H1 (cell line): Measurements from ENCODE around the gene SLC17A4. TPM values are rescaled to one million over a fixed set of nuclear protein-coding genes. Genes with fewer than 3 reads are reported as not detected.

Experiments
- CBX8 ChIP-seq: fragments of 300-800, 300-1000 bp; sonication (generic); IDR thresholded peaks from 2 replicates; pipeline ENCODE4 v1.7.1; 2016; ENCODE audit warnings: low read depth, low read length, borderline replicate concordance
- CREB1 ChIP-seq: IDR thresholded peaks from 2 replicates; pipeline ENCODE4 v1.6.1; 2012; ENCODE audit warnings: inconsistent platforms
- JUND ChIP-seq: IDR thresholded peaks from 2 replicates; pipeline ENCODE4 v1.6.1; 2011; ENCODE audit warnings: mild to moderate bottlenecking, improper control_type of control experiment, low read length
- PHF8 ChIP-seq: fragments of 200-600 bp; sonication (generic); conservative IDR thresholded peaks from 2 replicates; pipeline ENCODE4 v1.7.1; 2012; ENCODE audit warnings: low read depth, mild to moderate bottlenecking, inconsistent platforms, low read length, moderate library complexity
- SP1 ChIP-seq: IDR thresholded peaks from 2 replicates; pipeline ENCODE4 v1.6.1; 2011; ENCODE audit warnings: low read depth, low read length
- SUZ12 ChIP-seq: fragments of 200-600 bp; sonication (generic); IDR thresholded peaks from 2 replicates; pipeline ENCODE4 v1.6.1; 2012; ENCODE audit warnings: mild to moderate bottlenecking, inconsistent platforms, low read length, moderate library complexity, mixed read lengths
- TAF1 ChIP-seq: IDR thresholded peaks from 2 replicates; pipeline ENCODE4 v1.6.1; 2011; ENCODE audit warnings: mild to moderate bottlenecking, low read depth, low read length
- TBP ChIP-seq: IDR thresholded peaks from 2 replicates; pipeline ENCODE4 v1.6.1; 2011; ENCODE audit warnings: low read depth, low read length, improper control_type of control experiment
- polyA plus RNA-seq, 7 experiments: library from polyadenylated mRNA; depleted of rRNA in 3 of 7; stranded (reverse) in 5 of 7; unstranded in 2 of 7; fragments of >200 nt in 5 of 7; fragments of 200-250 nt in 2 of 7; gene quantifications; 1 replicate in 5 of 7; 2 replicates in 1 of 7; 4 replicates in 1 of 7; pipeline versions ENCODE4 v1.2.1 to v1.2.3, GENCODE V29; 2011 to 2013; ENCODE audit warnings: missing spikeins in 2 of 7, mixed read lengths in 2 of 7
- total RNA-seq: library from RNA; stranded (reverse); fragmentation: NEBNext Ultra II Directional; extraction: Animal tissue kit (Norgen Biotek cat#: 25700); gene quantifications from 2 replicates; pipeline ENCODE4 v1.2.1, GENCODE V29; 2021
- TF ChIP-seq, protein P1 (sequence below): fragments of 300-600 bp; sonication (generic); IDR thresholded peaks from 2 replicates; pipeline ENCODE4 v1.7.1; 2012; ENCODE audit warnings: low read length, moderate library complexity, mild to moderate bottlenecking, inconsistent platforms; ENCODE audit not compliant: insufficient replicate concordance
- TF ChIP-seq, protein P2 (sequence below), 3 experiments: IDR thresholded peaks; 1 replicate in 2 of 3; 2 replicates in 1 of 3; pipeline versions ENCODE4 v1.5.1 to v1.6.1; 2011; ENCODE audit warnings: low read length in 3 of 3, mild to moderate bottlenecking in 3 of 3, inconsistent platforms in 2 of 3, low read depth in 1 of 3, moderate library complexity in 1 of 3; ENCODE audit not compliant: insufficient read depth in 1 of 3; ENCODE audit errors: control extremely low read depth in 1 of 3

The SLC17A4 gene
- total and polyA plus RNA-seq, 2 of the 8 experiments (the other 6 are each of a cell fraction or from before 2014, with no cell fraction given), result not detected

DNA sequence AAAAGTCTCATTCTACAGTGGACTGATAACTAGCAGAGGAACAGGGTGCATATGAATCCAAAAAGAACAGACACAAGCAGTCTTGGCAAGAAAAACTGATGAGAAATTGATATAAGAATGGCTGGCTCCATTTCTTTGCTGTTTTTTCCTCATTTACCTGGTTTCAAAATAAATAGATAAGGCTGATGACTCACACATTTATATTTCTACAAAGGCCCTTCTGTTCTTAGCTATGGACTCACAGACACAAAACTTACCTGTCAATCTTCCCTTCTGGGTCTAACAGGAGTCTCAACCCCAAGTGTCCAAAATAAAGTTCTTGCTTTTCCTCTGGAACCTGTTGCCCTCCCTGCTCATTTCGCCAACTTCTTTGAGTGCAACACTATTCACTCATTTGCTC, 941 bp downstream of the SLC17A4 start (continued):
- TF ChIP-seq, protein P1, sequence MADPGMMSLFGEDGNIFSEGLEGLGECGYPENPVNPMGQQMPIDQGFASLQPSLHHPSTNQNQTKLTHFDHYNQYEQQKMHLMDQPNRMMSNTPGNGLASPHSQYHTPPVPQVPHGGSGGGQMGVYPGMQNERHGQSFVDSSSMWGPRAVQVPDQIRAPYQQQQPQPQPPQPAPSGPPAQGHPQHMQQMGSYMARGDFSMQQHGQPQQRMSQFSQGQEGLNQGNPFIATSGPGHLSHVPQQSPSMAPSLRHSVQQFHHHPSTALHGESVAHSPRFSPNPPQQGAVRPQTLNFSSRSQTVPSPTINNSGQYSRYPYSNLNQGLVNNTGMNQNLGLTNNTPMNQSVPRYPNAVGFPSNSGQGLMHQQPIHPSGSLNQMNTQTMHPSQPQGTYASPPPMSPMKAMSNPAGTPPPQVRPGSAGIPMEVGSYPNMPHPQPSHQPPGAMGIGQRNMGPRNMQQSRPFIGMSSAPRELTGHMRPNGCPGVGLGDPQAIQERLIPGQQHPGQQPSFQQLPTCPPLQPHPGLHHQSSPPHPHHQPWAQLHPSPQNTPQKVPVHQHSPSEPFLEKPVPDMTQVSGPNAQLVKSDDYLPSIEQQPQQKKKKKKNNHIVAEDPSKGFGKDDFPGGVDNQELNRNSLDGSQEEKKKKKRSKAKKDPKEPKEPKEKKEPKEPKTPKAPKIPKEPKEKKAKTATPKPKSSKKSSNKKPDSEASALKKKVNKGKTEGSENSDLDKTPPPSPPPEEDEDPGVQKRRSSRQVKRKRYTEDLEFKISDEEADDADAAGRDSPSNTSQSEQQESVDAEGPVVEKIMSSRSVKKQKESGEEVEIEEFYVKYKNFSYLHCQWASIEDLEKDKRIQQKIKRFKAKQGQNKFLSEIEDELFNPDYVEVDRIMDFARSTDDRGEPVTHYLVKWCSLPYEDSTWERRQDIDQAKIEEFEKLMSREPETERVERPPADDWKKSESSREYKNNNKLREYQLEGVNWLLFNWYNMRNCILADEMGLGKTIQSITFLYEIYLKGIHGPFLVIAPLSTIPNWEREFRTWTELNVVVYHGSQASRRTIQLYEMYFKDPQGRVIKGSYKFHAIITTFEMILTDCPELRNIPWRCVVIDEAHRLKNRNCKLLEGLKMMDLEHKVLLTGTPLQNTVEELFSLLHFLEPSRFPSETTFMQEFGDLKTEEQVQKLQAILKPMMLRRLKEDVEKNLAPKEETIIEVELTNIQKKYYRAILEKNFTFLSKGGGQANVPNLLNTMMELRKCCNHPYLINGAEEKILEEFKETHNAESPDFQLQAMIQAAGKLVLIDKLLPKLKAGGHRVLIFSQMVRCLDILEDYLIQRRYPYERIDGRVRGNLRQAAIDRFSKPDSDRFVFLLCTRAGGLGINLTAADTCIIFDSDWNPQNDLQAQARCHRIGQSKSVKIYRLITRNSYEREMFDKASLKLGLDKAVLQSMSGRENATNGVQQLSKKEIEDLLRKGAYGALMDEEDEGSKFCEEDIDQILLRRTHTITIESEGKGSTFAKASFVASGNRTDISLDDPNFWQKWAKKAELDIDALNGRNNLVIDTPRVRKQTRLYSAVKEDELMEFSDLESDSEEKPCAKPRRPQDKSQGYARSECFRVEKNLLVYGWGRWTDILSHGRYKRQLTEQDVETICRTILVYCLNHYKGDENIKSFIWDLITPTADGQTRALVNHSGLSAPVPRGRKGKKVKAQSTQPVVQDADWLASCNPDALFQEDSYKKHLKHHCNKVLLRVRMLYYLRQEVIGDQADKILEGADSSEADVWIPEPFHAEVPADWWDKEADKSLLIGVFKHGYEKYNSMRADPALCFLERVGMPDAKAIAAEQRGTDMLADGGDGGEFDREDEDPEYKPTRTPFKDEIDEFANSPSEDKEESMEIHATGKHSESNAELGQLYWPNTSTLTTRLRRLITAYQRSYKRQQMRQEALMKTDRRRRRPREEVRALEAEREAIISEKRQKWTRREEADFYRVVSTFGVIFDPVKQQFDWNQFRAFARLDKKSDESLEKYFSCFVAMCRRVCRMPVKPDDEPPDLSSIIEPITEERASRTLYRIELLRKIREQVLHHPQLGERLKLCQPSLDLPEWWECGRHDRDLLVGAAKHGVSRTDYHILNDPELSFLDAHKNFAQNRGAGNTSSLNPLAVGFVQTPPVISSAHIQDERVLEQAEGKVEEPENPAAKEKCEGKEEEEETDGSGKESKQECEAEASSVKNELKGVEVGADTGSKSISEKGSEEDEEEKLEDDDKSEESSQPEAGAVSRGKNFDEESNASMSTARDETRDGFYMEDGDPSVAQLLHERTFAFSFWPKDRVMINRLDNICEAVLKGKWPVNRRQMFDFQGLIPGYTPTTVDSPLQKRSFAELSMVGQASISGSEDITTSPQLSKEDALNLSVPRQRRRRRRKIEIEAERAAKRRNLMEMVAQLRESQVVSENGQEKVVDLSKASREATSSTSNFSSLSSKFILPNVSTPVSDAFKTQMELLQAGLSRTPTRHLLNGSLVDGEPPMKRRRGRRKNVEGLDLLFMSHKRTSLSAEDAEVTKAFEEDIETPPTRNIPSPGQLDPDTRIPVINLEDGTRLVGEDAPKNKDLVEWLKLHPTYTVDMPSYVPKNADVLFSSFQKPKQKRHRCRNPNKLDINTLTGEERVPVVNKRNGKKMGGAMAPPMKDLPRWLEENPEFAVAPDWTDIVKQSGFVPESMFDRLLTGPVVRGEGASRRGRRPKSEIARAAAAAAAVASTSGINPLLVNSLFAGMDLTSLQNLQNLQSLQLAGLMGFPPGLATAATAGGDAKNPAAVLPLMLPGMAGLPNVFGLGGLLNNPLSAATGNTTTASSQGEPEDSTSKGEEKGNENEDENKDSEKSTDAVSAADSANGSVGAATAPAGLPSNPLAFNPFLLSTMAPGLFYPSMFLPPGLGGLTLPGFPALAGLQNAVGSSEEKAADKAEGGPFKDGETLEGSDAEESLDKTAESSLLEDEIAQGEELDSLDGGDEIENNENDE, result no peak
- no peak for TF ChIP-seq SUZ12
- no peak for TF ChIP-seq SP1
- TF ChIP-seq, protein P2, sequence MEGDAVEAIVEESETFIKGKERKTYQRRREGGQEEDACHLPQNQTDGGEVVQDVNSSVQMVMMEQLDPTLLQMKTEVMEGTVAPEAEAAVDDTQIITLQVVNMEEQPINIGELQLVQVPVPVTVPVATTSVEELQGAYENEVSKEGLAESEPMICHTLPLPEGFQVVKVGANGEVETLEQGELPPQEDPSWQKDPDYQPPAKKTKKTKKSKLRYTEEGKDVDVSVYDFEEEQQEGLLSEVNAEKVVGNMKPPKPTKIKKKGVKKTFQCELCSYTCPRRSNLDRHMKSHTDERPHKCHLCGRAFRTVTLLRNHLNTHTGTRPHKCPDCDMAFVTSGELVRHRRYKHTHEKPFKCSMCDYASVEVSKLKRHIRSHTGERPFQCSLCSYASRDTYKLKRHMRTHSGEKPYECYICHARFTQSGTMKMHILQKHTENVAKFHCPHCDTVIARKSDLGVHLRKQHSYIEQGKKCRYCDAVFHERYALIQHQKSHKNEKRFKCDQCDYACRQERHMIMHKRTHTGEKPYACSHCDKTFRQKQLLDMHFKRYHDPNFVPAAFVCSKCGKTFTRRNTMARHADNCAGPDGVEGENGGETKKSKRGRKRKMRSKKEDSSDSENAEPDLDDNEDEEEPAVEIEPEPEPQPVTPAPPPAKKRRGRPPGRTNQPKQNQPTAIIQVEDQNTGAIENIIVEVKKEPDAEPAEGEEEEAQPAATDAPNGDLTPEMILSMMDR (IDR thresholded peaks at IDR 0.05; ENCODE audit: control extremely low read depth in 1 of 3, insufficient read depth in 1 of 3, low read depth in 1 of 3, low read length in 3 of 3), result no peak
- TF ChIP-seq JUND, result no peak
- TF ChIP-seq PHF8, result no peak
- TF ChIP-seq TBP, result no peak
- no peak for TF ChIP-seq CREB1
- TF ChIP-seq TAF1, result no peak
- no peak for TF ChIP-seq CBX8
